Astrocyte of the cerebellum (primary cell): Measurements from ENCODE around the gene PLAAT4.
"Not testable (repeated sequence)": the region's sequence is repeated elsewhere in the genome, so short reads cannot be mapped to it uniquely, and the experiment has no call there.

Experiments used
- DNase-seq: peaks from one replicate; pipeline ENCODE4 v3.0.0-alpha.2; 2011; ENCODE audit warnings: low read depth
- H3K4me3 ChIP-seq: 2 replicates; pipeline ENCODE4 v1.5.1; 2011; ENCODE audit warnings: mild to moderate bottlenecking, low read depth, low read length, moderate library complexity
- CTCF ChIP-seq: IDR thresholded peaks from 2 replicates; pipeline ENCODE4 v1.5.1; 2012; ENCODE audit warnings: low read length, low read depth, moderate library complexity, mild to moderate bottlenecking; ENCODE audit errors: missing control alignments
- in situ Hi-C: cut with HindIII; loops from 2 replicates; pipeline ENCODE4 v1.10.0; 2017; ENCODE audit warnings: low sequenced_read_pairs

PLAAT4 gene

GRCh38 chr11:63530021-63530420 is 6.6 kb upstream of the PLAAT4 start:
- no peak for DNase-seq
- no peak overlapping the region for H3K4me3 ChIP-seq
- TF ChIP-seq CTCF = no peak
- in situ Hi-C loops = no loop called here

- in situ Hi-C loops, H3K4me3 ChIP-seq: not testable (repeated sequence)
- peak; percentile 96 for DNase-seq
Measured at GRCh38 chr11:63531074-63531792, 5.4 kb upstream of the PLAAT4 start.

- DNase-seq = no peak
- H3K4me3 ChIP-seq = no peak overlapping the region
- in situ Hi-C loops = no loop called here
- TF ChIP-seq CTCF = no peak
Measured at GRCh38 chr11:63532117-63532516, 4.5 kb upstream of the PLAAT4 start.

GRCh38 chr11:63532799-63533475 is 3.7 kb upstream of the PLAAT4 start:
- no peak for DNase-seq
- no peak overlapping the region for H3K4me3 ChIP-seq

DNA sequence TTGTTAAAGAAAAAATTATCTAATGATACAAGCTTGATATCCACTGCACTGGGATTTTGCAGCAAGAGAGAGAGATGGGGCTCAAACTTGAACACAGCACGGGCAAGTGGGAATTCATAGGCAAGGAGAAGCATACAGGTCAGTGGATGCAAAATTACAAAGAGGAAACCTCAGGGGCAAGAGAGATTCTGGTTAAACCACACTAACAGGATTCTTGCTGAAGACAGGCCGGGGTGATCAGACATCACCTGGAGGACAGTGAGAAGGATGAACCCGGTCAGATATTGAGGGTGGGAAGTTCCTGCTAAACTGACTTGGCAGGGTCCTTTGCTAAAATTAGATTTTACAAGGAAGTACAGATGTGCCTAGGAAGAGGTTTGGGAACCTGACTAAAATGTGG is 2.5 kb upstream of the PLAAT4 start:
- TF ChIP-seq CTCF = no peak
- in situ Hi-C loops = no loop called here
- no peak for DNase-seq
- H3K4me3 ChIP-seq = no peak overlapping the region

More at GRCh38 chr11:63532799-63533475, 3.7 kb upstream of the PLAAT4 start:
- no peak for TF ChIP-seq CTCF
- in situ Hi-C loops = no loop called here

DNA sequence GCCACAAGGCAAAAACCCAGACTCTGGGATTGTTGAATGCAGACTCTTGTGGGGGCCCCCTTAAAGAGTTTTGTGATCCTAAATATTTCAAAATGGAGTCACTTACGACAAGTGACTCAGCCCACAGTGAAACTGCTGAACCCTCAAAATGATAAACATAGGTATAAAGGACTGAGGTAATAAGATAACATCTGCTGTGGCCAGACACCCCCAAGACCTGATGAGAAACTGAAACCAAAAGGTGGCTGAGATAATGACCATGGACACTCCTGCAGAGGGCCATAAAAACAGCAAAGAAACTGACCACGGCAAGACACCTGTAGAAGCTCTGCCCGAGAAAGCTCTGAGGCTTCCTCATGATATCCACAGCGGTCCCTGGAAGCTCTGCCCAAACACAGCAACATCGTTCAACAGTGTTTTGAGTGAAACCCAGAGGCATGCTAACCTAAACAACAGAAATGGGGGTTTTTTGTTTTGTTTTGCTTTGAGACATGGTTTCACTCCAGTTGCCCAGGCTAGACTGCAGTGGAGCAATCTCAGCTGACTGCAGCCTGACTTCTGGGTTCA is 1.6 kb upstream of the PLAAT4 start:
- in situ Hi-C loops = no loop called here
- DNase-seq = no peak
- TF ChIP-seq CTCF = no peak
- no peak overlapping the region for H3K4me3 ChIP-seq

DNA sequence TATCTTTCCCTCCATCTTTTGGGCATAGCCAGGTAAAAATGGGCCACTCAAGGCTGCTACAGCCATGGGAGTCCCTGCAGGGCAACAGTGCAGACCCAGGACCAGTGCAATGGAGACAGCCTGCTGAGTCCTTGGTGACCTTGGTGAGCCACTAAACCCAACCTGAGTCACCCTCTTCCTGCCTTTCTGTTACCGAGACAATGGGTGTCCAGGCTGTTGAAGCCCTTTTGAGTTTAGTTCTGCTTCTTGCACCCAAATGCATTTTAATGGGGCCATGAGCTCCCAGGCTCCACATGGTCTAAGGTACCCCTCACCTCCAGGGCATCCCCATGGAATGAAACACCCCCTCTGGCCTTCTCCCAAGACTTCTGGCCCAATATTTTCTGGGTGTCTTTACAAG is 874 bp upstream of the PLAAT4 start:
- TF ChIP-seq CTCF = no peak
- DNase-seq = no peak
- H3K4me3 ChIP-seq = no peak overlapping the region
- in situ Hi-C loops = no loop called here
